ENCODE results near the gene IVNS1ABP. TPM values are rescaled to one million over a fixed set of nuclear protein-coding genes. Genes with fewer than 3 reads are reported as not detected.

IVNS1ABP gene
- polyA plus RNA-seq, 4 donors: 81.9 to 397 (median 359) TPM

- DNase-seq (ENCODE audit: low read depth in 4 of 4, low spot score in 3 of 4): no peak
Measured at GRCh38 chr1:185297982-185298381, 19.1 kb downstream of the IVNS1ABP start.

GRCh38 chr1:185295091-185295490 lies 22.0 kb downstream of the IVNS1ABP start:
- DNase-seq (ENCODE audit: low read depth in 4 of 4, low spot score in 3 of 4): no peak

- DNase-seq (ENCODE audit: low read depth in 4 of 4, low spot score in 3 of 4): no peak
Measured at GRCh38 chr1:185293967-185294542, 23.0 kb downstream of the IVNS1ABP start.

DNA sequence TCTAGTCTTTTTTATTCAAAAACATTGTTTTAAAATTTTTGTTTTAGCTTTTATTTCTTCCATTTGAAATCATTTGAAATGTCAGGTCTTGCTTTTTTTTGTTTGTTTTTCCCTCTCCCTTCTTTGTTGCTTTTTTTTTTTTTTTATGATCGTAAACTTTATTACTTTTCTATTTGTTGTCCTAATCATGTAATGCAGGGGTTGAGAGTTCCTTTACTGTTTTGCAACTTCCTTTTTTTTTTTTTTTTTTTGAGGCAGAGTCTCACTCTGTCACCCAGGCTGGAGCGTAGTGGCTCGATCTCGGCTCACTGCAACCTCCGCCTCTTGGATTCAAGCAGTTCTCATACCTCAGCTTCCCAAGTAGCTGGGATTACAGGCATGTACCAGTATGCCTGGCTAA lies 24.8 kb downstream of the IVNS1ABP start:
- DNase-seq (ENCODE audit: low read depth in 4 of 4, low spot score in 3 of 4): no peak

DNA sequence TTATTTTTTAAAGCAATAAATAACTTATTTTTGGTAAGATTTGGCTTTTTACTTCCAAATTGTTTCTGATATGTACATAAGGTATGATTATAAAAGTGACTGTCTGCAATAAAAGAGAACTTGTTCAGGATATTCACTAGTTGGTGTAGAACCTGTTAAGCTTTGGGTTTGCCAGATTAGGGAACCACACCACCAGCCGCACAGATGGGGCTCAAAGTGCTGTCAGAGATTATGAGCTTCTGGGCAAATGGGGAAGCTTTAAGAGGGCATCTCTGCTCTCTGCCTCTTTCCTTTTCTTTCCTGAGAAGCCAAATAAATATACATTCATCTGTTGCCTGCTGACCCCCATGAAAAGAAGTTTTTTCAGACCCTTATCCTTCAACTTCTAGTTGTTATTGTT lies 25.4 kb downstream of the IVNS1ABP start:
- DNase-seq (ENCODE audit: low read depth in 4 of 4, low spot score in 3 of 4): no peak

GRCh38 chr1:185291159-185291558 lies 25.9 kb downstream of the IVNS1ABP start:
- no peak for DNase-seq (ENCODE audit: low read depth in 4 of 4, low spot score in 3 of 4)

- DNase-seq (ENCODE audit: low read depth in 4 of 4, low spot score in 3 of 4): no peak
Measured at GRCh38 chr1:185289880-185290279, 27.2 kb downstream of the IVNS1ABP start.

DNA sequence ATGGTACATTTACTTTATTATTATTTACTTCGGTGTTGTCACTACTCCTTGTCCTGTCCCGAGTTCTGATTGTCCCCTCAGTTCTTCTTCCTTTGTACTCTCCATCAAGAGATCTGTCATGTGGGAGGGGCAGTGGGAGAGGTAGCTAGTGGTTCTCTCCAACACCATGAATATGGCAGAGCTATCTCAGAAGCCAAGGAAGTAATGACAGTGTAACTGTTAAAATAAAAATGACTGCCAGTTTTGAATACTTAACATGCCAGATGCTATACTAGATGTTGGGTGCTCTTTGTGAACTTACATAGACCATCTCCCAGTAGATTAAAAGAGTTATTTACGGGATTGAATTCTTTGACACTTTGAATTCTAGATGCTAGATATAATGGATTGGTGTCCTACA lies 28.6 kb downstream of the IVNS1ABP start:
- no peak for DNase-seq (ENCODE audit: low read depth in 4 of 4, low spot score in 3 of 4)

GRCh38 chr1:185287451-185287850 lies 29.6 kb downstream of the IVNS1ABP start:
- DNase-seq (ENCODE audit: low read depth in 4 of 4, low spot score in 3 of 4): no peak

DNA sequence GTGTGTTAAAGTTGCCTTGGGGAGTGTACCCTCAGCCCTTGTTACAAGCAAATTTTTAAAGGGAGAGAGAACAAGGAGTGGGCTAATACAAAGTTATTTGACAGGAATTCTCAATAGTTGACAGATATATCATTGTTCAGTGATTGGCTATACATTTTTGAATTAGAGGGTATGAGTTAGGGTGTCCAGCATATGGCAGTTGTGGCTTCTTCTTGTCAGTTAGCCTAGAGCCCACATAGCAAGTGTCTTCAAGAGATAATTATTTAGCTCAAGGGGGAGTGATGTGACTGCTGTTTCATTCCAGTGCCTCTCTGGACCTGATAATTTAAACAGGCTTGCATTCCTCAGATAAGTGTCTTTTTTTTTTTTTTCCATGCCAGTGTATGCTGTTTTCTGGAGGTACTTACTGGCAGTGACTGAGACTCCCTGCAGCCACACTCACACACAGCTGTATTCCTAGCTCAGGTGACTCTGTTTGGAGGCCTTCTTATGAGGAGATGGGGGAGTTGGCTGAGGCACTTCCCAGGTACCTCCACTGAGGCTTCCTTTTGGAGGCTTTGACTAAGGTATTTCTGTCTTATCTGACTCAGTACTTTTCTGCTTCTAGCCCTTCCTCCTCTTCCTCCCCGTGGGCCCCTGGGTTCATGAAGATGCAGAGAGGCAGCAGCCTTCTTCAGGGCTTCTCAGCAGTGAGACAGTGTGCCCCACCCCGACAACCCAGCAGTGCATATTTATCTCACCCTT lies 32.3 kb downstream of the IVNS1ABP start:
- DNase-seq (ENCODE audit: low read depth in 4 of 4, low spot score in 3 of 4): no peak

DNA sequence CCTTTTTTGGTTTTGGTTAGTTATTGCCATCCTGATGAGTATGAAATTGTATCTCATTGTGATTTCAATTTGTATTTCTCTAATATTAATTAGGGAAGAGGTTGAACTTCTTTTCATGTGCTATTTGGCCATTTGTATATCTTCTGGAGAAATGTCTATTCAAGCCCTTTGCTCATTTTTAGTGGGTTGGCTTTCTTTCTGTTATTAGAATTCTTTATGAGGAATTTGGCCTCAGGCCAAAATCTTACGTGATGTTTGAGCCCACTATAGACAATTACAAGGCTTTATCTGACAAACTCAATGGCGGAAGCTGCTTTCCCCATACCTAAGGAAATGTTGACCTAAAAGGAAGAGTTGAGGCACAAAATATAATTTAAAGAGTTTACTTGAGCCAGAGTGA lies 32.9 kb downstream of the IVNS1ABP start:
- no peak for DNase-seq (ENCODE audit: low read depth in 4 of 4, low spot score in 3 of 4)

DNA sequence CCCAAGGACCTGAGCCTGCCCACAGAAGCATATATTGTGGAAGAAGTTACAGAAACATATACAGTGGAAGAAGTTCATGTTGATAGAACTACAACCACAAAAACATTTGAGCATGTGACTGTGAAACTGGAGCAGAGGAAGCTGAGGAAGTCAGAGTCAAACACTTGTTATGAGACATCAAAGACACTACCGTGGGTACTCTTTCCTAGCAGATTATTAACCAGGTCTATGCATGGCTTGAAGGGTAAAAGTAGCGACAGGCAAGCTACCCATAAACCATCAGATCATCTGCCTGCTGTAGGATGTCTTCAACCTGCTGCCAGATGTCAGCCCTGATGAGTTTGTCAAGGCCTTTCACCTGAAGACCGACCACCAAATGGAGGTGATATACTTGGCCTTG lies 35.8 kb downstream of the IVNS1ABP start:
- no peak for DNase-seq (ENCODE audit: low read depth in 4 of 4, low spot score in 3 of 4)

DNA sequence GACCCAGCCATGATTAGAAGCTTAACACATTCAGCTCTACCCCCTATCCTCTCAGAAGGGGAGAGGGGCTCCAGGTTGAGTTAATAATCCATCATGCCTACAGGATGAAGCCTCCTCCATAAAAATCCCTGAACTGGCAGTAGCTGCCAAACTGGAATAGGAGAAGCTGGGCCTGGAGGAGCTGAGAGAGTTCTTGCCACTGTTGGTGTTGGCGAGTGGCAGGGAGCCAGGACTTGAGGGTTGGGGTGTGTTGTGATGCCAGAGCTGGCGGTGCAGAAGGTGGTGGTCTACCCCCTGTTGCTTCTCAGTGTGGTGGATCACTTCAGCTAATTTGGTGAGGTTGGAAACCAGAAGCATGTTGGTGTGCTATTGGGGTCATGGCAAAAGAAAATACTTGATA lies 36.5 kb downstream of the IVNS1ABP start:
- no peak for DNase-seq (ENCODE audit: low read depth in 4 of 4, low spot score in 3 of 4)

DNA sequence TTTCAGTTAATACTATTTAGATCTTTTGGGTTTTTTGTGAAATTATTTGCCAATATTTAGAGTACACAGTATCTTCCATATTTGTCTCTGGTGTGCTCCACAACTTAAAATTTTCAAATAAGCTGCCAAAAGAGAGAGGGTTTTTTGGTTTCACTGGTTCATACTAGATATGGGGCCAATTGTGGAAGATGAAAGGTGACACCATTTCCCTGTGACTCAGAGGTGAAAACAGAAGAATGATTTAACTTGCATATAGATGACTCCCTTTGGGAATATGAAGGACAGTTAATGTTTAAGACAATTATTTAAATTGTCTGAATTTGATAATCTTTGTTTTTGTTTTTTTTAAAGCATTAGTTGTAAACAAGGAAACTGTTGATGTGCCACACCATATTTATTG lies 37.5 kb downstream of the IVNS1ABP start:
- no peak for DNase-seq (ENCODE audit: low read depth in 4 of 4, low spot score in 3 of 4)

DNA sequence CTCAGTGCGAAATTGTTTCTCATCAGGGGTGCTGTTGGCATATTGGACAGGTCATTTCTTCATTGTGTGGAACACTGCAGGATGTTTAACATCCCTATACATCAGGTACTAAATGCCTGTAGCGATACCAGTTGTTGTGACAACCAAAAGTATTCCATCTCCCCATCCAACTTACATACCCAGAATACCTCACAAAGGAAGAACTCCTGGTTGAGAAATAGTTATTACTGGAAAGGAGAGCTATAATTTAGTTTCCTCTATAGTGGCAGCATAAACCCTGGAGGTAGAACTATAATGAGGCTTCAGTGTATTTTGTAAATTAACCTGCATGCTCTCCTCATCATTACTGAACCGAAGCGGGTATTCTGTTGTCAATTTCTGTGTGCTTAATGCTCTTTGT lies 45.1 kb downstream of the IVNS1ABP start:
- DNase-seq (ENCODE audit: low read depth in 4 of 4, low spot score in 3 of 4): no peak

DNA sequence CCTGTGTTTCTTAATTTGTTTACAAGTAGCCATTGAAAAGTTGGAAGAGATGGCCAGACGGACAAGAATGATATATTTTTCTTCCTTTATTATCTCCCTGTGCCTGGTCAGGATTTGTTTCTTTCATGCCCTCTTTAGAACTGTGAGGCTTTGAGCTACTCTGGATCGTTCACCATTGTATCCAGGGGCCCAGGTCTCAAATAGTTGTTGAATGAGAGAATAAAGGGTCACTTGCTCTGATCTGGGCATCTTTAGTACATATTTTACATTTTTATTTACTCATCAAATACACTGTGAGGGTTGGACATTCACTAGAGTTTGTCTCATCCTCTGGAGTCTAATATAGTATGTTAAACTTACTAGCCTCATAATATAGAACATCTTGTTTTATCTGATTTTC lies 48.7 kb downstream of the IVNS1ABP start:
- DNase-seq (ENCODE audit: low read depth in 4 of 4, low spot score in 3 of 4): no peak

DNA sequence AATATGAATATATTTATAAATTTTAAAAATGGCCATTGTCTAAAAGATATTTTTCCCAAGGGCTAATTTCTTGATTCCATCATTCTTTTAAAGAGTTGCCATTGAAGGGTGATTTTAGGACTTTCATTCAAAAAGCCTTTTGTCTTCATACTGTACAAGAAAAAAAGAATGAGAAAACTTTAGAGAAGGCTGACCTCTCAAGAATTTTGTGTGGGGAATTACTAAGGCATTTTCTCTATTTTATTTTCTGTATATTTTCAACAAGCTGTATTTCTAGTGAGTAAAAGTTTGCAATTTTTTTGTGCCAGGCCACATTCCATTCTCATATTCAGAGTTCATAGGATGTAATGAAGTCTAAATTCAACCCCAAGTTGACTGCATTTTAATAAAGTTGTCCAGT lies 49.3 kb downstream of the IVNS1ABP start:
- DNase-seq (ENCODE audit: low read depth in 4 of 4, low spot score in 3 of 4): no peak

DNA sequence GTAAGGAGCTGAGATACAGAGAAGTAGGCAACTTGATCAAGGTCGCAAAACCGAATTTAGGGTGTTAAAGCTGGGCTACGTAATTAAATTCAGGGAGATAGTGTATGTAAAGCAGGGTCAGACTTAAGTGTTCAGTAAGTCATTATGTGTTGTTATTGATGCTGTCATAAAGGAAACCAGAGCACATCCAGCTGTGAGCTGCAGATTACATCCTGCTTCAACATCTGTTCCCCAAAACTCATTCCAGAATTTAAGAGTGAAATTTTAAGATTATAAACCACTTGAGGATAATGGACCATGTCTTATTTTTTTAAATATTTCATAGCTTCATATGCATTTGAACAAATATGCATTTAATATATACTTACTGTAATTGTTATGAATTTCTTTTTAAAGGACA lies 49.7 kb downstream of the IVNS1ABP start:
- DNase-seq (ENCODE audit: low read depth in 4 of 4, low spot score in 3 of 4): no peak

- no peak for DNase-seq (ENCODE audit: low read depth in 4 of 4, low spot score in 3 of 4)
Measured at GRCh38 chr1:185265314-185265713, 51.7 kb downstream of the IVNS1ABP start.

DNA sequence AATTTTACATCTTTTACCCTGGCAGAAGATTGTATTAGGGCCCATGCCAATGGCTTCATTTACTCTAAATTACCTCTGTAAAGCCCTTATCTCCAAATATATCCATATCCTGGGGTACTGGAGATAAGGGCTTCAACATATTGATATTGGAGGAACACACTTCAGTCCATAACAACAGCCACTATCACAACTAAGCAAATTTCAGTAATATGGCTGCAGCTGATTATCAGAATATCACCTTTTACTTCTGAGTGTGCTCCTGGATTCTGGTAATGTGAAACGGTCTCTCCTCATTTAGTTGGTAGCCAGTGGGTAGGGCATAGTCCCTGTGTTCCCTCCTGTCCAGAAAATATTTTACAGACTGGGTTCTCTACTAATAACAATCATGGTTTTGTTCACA lies 53.3 kb downstream of the IVNS1ABP start:
- no peak for DNase-seq (ENCODE audit: low read depth in 4 of 4, low spot score in 3 of 4)

DNA sequence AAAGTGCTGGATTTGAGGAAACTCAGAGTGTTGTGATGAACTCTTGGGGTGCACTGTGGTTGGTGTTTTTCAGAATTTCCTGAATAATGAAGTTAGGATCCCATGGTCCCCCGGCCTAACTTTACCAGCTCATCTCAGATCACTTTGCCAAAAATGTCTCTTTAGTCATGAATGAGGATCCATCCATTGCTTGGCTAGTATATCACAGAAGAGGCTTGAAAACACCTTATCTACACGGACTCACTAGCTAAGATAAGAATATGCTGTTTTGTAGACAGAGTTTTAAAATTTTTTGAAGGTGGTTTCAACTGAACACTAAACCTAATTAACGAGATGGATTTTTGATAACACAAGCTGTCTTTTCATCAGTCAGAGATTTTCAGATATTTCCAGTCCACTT lies 53.8 kb downstream of the IVNS1ABP start:
- no peak for DNase-seq (ENCODE audit: low read depth in 4 of 4, low spot score in 3 of 4)

- no peak for DNase-seq (ENCODE audit: low read depth in 4 of 4, low spot score in 3 of 4)
Measured at GRCh38 chr1:185262151-185262550, 54.9 kb downstream of the IVNS1ABP start.

GRCh38 chr1:185260611-185261010 lies 56.4 kb downstream of the IVNS1ABP start:
- no peak for DNase-seq (ENCODE audit: low read depth in 4 of 4, low spot score in 3 of 4)

All from left renal pelvis (tissue), 4 donors.